H9 (cell line): Measurements from ENCODE around the gene ARFIP1. TPM values are rescaled to one million over a fixed set of nuclear protein-coding genes. Genes with fewer than 3 reads are reported as not detected.

Source experiments
- DNase-seq: peaks from one replicate; pipeline ENCODE4 v3.0.0-alpha.2; 2017
- H2AFZ ChIP-seq: one replicate; pipeline ENCODE4 v1.6.1; 2013; ENCODE audit warnings: mild to moderate bottlenecking, low read length, control low read depth, moderate library complexity
- H2AK5ac ChIP-seq: 2 replicates; pipeline ENCODE4 v1.6.1; 2013; ENCODE audit warnings: low read length, control low read depth, mixed read lengths; ENCODE audit not compliant: insufficient read length
- H2BK120ac ChIP-seq: one replicate; pipeline ENCODE4 v1.6.1; 2013; ENCODE audit warnings: low read depth, mild to moderate bottlenecking, low read length, control low read depth, inconsistent platforms; ENCODE audit not compliant: poor library complexity, severe bottlenecking
- H2BK12ac ChIP-seq: 2 replicates; pipeline ENCODE4 v1.6.1; 2013; ENCODE audit warnings: low read length, control low read depth, mixed read lengths, low read depth; ENCODE audit not compliant: insufficient read length
- H2BK15ac ChIP-seq: 2 replicates; pipeline ENCODE4 v1.6.1; 2013; ENCODE audit warnings: low read depth, low read length, control low read depth
- H2BK20ac ChIP-seq: one replicate; pipeline ENCODE4 v1.6.1; 2013; ENCODE audit warnings: low read depth, mild to moderate bottlenecking, low read length, control low read depth, inconsistent platforms; ENCODE audit not compliant: poor library complexity, severe bottlenecking
- H2BK5ac ChIP-seq: 2 replicates; pipeline ENCODE4 v1.6.1; 2013; ENCODE audit warnings: low read length, control low read depth, mixed read lengths; ENCODE audit not compliant: insufficient read length
- H3K14ac ChIP-seq: 2 replicates; pipeline ENCODE4 v1.6.1; 2013; ENCODE audit warnings: low read length, control low read depth; ENCODE audit not compliant: insufficient read depth
- H3K18ac ChIP-seq: 2 replicates; pipeline ENCODE4 v1.6.1; 2013; ENCODE audit warnings: low read depth, mild to moderate bottlenecking, mixed read lengths, low read length, control low read depth; ENCODE audit not compliant: insufficient read length
- H3K23ac ChIP-seq: 2 replicates; pipeline ENCODE4 v1.6.1; 2013; ENCODE audit warnings: low read length, control low read depth, mixed read lengths, low read depth; ENCODE audit not compliant: insufficient read length
- H3K23me2 ChIP-seq: 2 replicates; pipeline ENCODE4 v1.6.1; 2013; ENCODE audit warnings: low read depth, mild to moderate bottlenecking, mixed read lengths, low read length, control low read depth; ENCODE audit not compliant: insufficient read length, poor library complexity, severe bottlenecking
- H3K27ac ChIP-seq: 2 replicates; pipeline ENCODE4 v1.5.1; 2013; ENCODE audit warnings: low read length, control low read depth, mixed read lengths, low read depth; ENCODE audit not compliant: insufficient read length
- H3K27me3 ChIP-seq: 2 replicates; pipeline ENCODE4 v1.6.1; 2013; ENCODE audit warnings: low read length, control low read depth, inconsistent platforms; ENCODE audit not compliant: insufficient read depth
- H3K4ac ChIP-seq: 2 replicates; pipeline ENCODE4 v1.6.1; 2013; ENCODE audit warnings: low read depth, mild to moderate bottlenecking, control low read depth, inconsistent platforms, low read length, moderate library complexity
- H3K4me1 ChIP-seq: 2 replicates; pipeline ENCODE4 v1.6.1; 2013; ENCODE audit warnings: low read length, control low read depth, inconsistent platforms; ENCODE audit not compliant: insufficient read depth
- H3K4me2 ChIP-seq: 2 replicates; pipeline ENCODE4 v1.6.1; 2013; ENCODE audit warnings: low read length, control low read depth, mixed read lengths; ENCODE audit not compliant: insufficient read length, insufficient read depth
- H3K56ac ChIP-seq: 2 replicates; pipeline ENCODE4 v1.6.1; 2013; ENCODE audit warnings: low read depth, mild to moderate bottlenecking, mixed read lengths, low read length, control low read depth; ENCODE audit not compliant: insufficient read length
- H3K79me1 ChIP-seq: 2 replicates; pipeline ENCODE4 v1.6.1; 2013; ENCODE audit warnings: low read depth, mild to moderate bottlenecking, moderate library complexity, low read length, control low read depth, inconsistent platforms; ENCODE audit not compliant: insufficient read depth, poor library complexity, severe bottlenecking
- H3K79me2 ChIP-seq: 2 replicates; pipeline ENCODE4 v1.6.1; 2013; ENCODE audit warnings: low read length, control low read depth, inconsistent platforms; ENCODE audit not compliant: insufficient read depth
- H3K9ac ChIP-seq: 2 replicates; pipeline ENCODE4 v1.6.1; 2013; ENCODE audit warnings: low read length, control low read depth, mixed read lengths; ENCODE audit not compliant: insufficient read length; ENCODE audit errors: extremely low read depth
- H3K9me3 ChIP-seq: one replicate; pipeline ENCODE4 v1.6.1; 2013; ENCODE audit warnings: low read depth, low read length, inconsistent platforms; ENCODE audit not compliant: control insufficient read depth
- H3T11ph ChIP-seq: one replicate; pipeline ENCODE4 v1.6.1; 2013; ENCODE audit warnings: mild to moderate bottlenecking, low read length, control low read depth, inconsistent platforms
- H4K20me1 ChIP-seq: one replicate; pipeline ENCODE4 v1.6.1; 2013; ENCODE audit not compliant: control insufficient read depth, insufficient read length, insufficient read depth
- H4K5ac ChIP-seq: 2 replicates; pipeline ENCODE4 v1.6.1; 2013; ENCODE audit warnings: low read depth, mild to moderate bottlenecking, mixed read lengths, low read length, control low read depth; ENCODE audit not compliant: insufficient read length
- H4K8ac ChIP-seq: replicated peaks from 2 replicates; pipeline ENCODE4 v1.6.1; 2013; ENCODE audit warnings: low read length, control low read depth, mixed read lengths, low read depth; ENCODE audit not compliant: insufficient read length
- H4K91ac ChIP-seq: 2 replicates; pipeline ENCODE4 v1.6.1; 2013; ENCODE audit warnings: low read depth, mild to moderate bottlenecking, moderate library complexity, mixed read lengths, low read length, control low read depth; ENCODE audit not compliant: insufficient read length
- H3K27ac Mint-ChIP-seq, 3 experiments: 2 replicates in 2 of 3; 3 replicates in 1 of 3; pipeline ENCODE4 v1.8.0; 2020 to 2021; ENCODE audit warnings: mixed read lengths in 3 of 3, mild to moderate bottlenecking in 1 of 3, moderate library complexity in 1 of 3
- H3K27me3 Mint-ChIP-seq: 2 replicates; pipeline ENCODE4 v1.8.0; 2021; ENCODE audit warnings: low read depth, mild to moderate bottlenecking, moderate library complexity, mixed read lengths
- H3K36me3 Mint-ChIP-seq, 3 experiments: 2 replicates in 2 of 3; 3 replicates in 1 of 3; pipeline ENCODE4 v1.8.0; 2020 to 2021; ENCODE audit warnings: low read depth in 3 of 3, mixed read lengths in 3 of 3; ENCODE audit not compliant: insufficient read depth in 1 of 3
- H3K4me1 Mint-ChIP-seq, 2 experiments: 2 replicates each; pipeline ENCODE4 v1.8.0; 2020; ENCODE audit warnings: mixed read lengths in 2 of 2
- H3K4me3 Mint-ChIP-seq, 2 experiments: 2 replicates in 1 of 2; 3 replicates in 1 of 2; pipeline ENCODE4 v1.8.0; 2020 to 2021; ENCODE audit warnings: mild to moderate bottlenecking in 2 of 2, mixed read lengths in 2 of 2, moderate library complexity in 1 of 2
- H3K9me3 Mint-ChIP-seq, 2 experiments: 2 replicates in 1 of 2; 3 replicates in 1 of 2; pipeline ENCODE4 v1.8.0; 2020; ENCODE audit warnings: mild to moderate bottlenecking in 2 of 2, mixed read lengths in 2 of 2, moderate library complexity in 1 of 2
- WGBS: extraction: QIAGEN DNeasy Blood & Tissue Kit; methylation state at CpG from one replicate; pipeline ENCODE4 v1.1.7; 2013; ENCODE audit warnings: missing lambda C conversion rate, low lambda C conversion rate, mixed read lengths; ENCODE audit not compliant: insufficient read length; ENCODE audit errors: extremely low coverage; 5-methylcytosine and 5-hydroxymethylcytosine counted together
- total RNA-seq: library from RNA; stranded (reverse); gene quantifications from 2 replicates; pipeline ENCODE4 v1.2.1, GENCODE V29; 2021
- TF ChIP-seq, protein P1 (sequence below): fragments of 200-600 bp; sonication (generic); conservative IDR thresholded peaks from 3 replicates; pipeline ENCODE4 v1.8.0; 2021; ENCODE audit warnings: antibody characterized with exemption, mild to moderate bottlenecking

Gene ARFIP1
- total RNA-seq, 1 experiment from 2014 or later, result 30.8 TPM

DNA sequence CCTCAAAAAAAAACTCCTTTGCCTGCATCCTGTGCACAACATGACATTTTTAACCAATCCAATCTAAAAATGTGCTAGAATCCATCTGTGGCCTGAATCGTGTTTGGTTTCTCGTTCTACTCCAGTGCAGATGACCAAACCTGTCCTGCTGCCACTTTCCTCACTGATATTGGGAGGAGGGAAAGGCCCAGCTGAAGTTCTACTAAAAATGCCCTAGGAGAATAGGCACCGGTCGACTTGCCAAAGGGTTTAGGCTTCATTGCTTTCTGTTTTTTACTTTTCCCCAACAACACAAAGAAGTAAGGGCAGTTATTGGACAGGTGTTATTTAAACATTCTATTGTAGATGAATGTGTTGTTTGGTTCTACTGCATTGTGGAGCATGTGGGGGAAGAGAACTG lies 148.5 kb downstream of the ARFIP1 start:
- WGBS, result no CpG with 5 or more reads among the region's 4 CpGs
- H3K9ac ChIP-seq, result no peak overlapping the region

More for the DNA sequence above, 148.5 kb downstream of the ARFIP1 start:
- Histone ChIP-seq H3K23me2 (no peaks in the 10 kb centered on the region), H2AFZ (no peak overlapping the region), H3K27ac (no peak overlapping the region), H3K9me3 (no peaks in the 10 kb centered on the region), H4K8ac (no peak overlapping the region), H3K18ac (no peak overlapping the region), H2BK20ac (no peak overlapping the region), H3K79me2 (no peaks in the 10 kb centered on the region), H2BK120ac (no peak overlapping the region), H3K23ac (no peak overlapping the region), H2BK5ac (no peak overlapping the region), H3T11ph (no peak overlapping the region), H3K79me1 (no peaks in the 10 kb centered on the region), H4K20me1 (no peaks in the 10 kb centered on the region), H2BK15ac (no peak overlapping the region), H3K4me2 (no peak overlapping the region), H4K91ac (no peak overlapping the region), H3K14ac (no peak overlapping the region), H3K56ac (no peak overlapping the region), H2BK12ac (peak overlapping the region; percentile 87), H4K5ac (no peak overlapping the region), H3K27me3 (no peaks in the 10 kb centered on the region), H3K4ac (no peak overlapping the region), H3K4me1 (peaks cover 16% of the 10 kb centered on the region; the same call in 1 of the 2 replicates), H2AK5ac (no peak overlapping the region)
- Mint-ChIP-seq H3K4me1 (peaks cover 59 to 63% of the 10 kb centered on the region in 2 experiments), H3K27me3 (peaks cover 7% of the 10 kb centered on the region), H3K36me3 (peaks cover 0 to 13% (median 0%) of the 10 kb centered on the region in 3 experiments; a peak in 4 of 7 replicates), H3K9me3 (peaks cover 3 to 6% of the 10 kb centered on the region in 2 experiments), H3K4me3 (no peak overlapping the region), H3K27ac (no peak overlapping the region)
- TF ChIP-seq, protein P1, sequence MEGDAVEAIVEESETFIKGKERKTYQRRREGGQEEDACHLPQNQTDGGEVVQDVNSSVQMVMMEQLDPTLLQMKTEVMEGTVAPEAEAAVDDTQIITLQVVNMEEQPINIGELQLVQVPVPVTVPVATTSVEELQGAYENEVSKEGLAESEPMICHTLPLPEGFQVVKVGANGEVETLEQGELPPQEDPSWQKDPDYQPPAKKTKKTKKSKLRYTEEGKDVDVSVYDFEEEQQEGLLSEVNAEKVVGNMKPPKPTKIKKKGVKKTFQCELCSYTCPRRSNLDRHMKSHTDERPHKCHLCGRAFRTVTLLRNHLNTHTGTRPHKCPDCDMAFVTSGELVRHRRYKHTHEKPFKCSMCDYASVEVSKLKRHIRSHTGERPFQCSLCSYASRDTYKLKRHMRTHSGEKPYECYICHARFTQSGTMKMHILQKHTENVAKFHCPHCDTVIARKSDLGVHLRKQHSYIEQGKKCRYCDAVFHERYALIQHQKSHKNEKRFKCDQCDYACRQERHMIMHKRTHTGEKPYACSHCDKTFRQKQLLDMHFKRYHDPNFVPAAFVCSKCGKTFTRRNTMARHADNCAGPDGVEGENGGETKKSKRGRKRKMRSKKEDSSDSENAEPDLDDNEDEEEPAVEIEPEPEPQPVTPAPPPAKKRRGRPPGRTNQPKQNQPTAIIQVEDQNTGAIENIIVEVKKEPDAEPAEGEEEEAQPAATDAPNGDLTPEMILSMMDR, result no peak
- no peak for DNase-seq
